K562 (cell line): ENCODE results near the gene ASIC1. TPM values are rescaled to one million over a fixed set of nuclear protein-coding genes. Genes with fewer than 3 reads are reported as not detected.

Experiments used
- ATAC-seq: fragments of 200-7000 bp; cut with Tn5 transposase; 3 replicates; pipeline ENCODE4 v1.9.1; 2020; ENCODE audit warnings: moderate library complexity
- BruUV-seq: library from RNA; stranded (reverse); fragments of 400-500 nt; replicated peaks from 2 replicates; lab custom pipeline; 2021; lab: Mats Ljungman, UMichigan
- CTCF ChIA-PET: fragments of 300-600 bp; formaldehyde crosslinking; extraction: SDS; loops from one replicate; lab custom pipeline; 2021; ENCODE audit warnings: low intra/inter-chr PET ratio; lab: Yijun Ruan, JAX
- POLR2A ChIA-PET: fragments of 300-600, 350-650 bp; sonication (Branson Sonifier 250); formaldehyde crosslinking; extraction: SDS; loops from one replicate; lab custom pipeline; 2021; ENCODE audit warnings: antibody characterized with exemption, inconsistent platforms; lab: Yijun Ruan, JAX
- DNase-seq, 4 experiments: peaks; one replicate each; pipeline versions ENCODE4 v3.0.0 to v3.0.0-alpha.2; 2011 to 2018; ENCODE audit warnings: low spot score in 3 of 4, mixed read lengths in 3 of 4; ENCODE audit errors: extremely low read depth in 1 of 4
- FAIRE-seq: peaks from 2 replicates; lab custom pipeline; 2011; peaks lifted over from hg19 to GRCh38; lab: Jason Lieb, UNC
- H2AFZ ChIP-seq: 2 replicates; pipeline ENCODE4 v1.6.0; 2011; ENCODE audit warnings: low read depth, low read length, control low read depth, inconsistent platforms
- H3K27ac ChIP-seq: fragments of 200-600 bp; 3 replicates; pipeline ENCODE4 v1.8.0; 2011; ENCODE audit warnings: low read depth, mild to moderate bottlenecking, control low read depth, inconsistent platforms, low read length, moderate library complexity, mixed read lengths; ENCODE audit errors: extremely low read depth
- H3K27me3 ChIP-seq, 2 experiments: fragments of 300-600 bp in 1 of 2; 2 replicates in 1 of 2; 3 replicates in 1 of 2; pipeline versions ENCODE4 v1.6.0 to v1.8.0; 2011; ENCODE audit warnings: inconsistent platforms in 2 of 2, low read length in 2 of 2, mild to moderate bottlenecking in 1 of 2, mixed read lengths in 1 of 2, moderate library complexity in 1 of 2; ENCODE audit not compliant: control insufficient read depth in 2 of 2, insufficient read depth in 2 of 2
- H3K36me3 ChIP-seq: fragments of 300-600 bp; 3 replicates; pipeline ENCODE4 v1.8.0; 2011; ENCODE audit warnings: mild to moderate bottlenecking, low read length, inconsistent platforms; ENCODE audit not compliant: control insufficient read depth, insufficient read depth
- H3K4me1 ChIP-seq, 2 experiments: fragments of 200-600 bp in 1 of 2; replicated peaks in 1 of 2; 2 replicates in 1 of 2; 3 replicates in 1 of 2; pipeline versions ENCODE4 v1.5.1 to v1.8.0; 2011; ENCODE audit warnings: inconsistent platforms in 2 of 2, low read length in 2 of 2, mild to moderate bottlenecking in 1 of 2, mixed read lengths in 1 of 2, moderate library complexity in 1 of 2; ENCODE audit not compliant: control insufficient read depth in 2 of 2, insufficient read depth in 2 of 2
- H3K4me2 ChIP-seq: 2 replicates; pipeline ENCODE4 v1.6.1; 2011; ENCODE audit warnings: low read length, control low read depth, inconsistent platforms, mixed read lengths; ENCODE audit not compliant: insufficient read depth
- H3K4me3 ChIP-seq: fragments of 200-600 bp; sonication (generic), shearing (Covaris generic); 2 replicates; pipeline ENCODE4 v1.5.1; 2016; ENCODE audit warnings: control low read depth, inconsistent platforms
- H3K79me2 ChIP-seq: fragments of 200-600 bp; 3 replicates; pipeline ENCODE4 v1.8.0; 2011; ENCODE audit warnings: low read length, inconsistent platforms; ENCODE audit not compliant: control insufficient read depth, insufficient read depth
- H3K9ac ChIP-seq, 2 experiments: 2 replicates each; pipeline versions ENCODE4 v1.6.0 to v1.6.1; 2011; ENCODE audit warnings: low read depth in 2 of 2, low read length in 2 of 2, control low read depth in 1 of 2, inconsistent platforms in 1 of 2, mild to moderate bottlenecking in 1 of 2, mixed read lengths in 1 of 2; ENCODE audit not compliant: insufficient read depth in 1 of 2
- H3K9me1 ChIP-seq: one replicate; pipeline ENCODE4 v1.6.0; 2011; ENCODE audit warnings: inconsistent platforms, mild to moderate bottlenecking, low read length, moderate library complexity; ENCODE audit not compliant: control insufficient read depth, insufficient read depth
- H3K9me3 ChIP-seq: replicated peaks from 2 replicates; pipeline ENCODE4 v1.5.1; 2011; ENCODE audit warnings: low read depth, low read length, inconsistent platforms; ENCODE audit not compliant: control insufficient read depth, insufficient read depth
- H4K20me1 ChIP-seq: replicated peaks from 2 replicates; pipeline ENCODE4 v1.6.1; 2011; ENCODE audit warnings: low read length, inconsistent platforms, mixed read lengths; ENCODE audit not compliant: control insufficient read depth, insufficient read depth
- ESRRB ChIP-seq: fragments of 250-450 bp; sonication (Bioruptor Pico); IDR thresholded peaks from 2 replicates; pipeline ENCODE4 v1.5.0; 2020; ENCODE audit warnings: mild to moderate bottlenecking, moderate library complexity, borderline replicate concordance
- FOSL1 ChIP-seq: fragments of 200-800 bp; sonication (Bioruptor generic); conservative IDR thresholded peaks from 2 replicates; pipeline ENCODE4 v1.6.1; 2016; ENCODE audit warnings: missing genetic modification characterization, missing compliant biosample characterization
- HDAC2 ChIP-seq: fragments of 450-650 bp; IDR thresholded peaks from 2 replicates; pipeline ENCODE4 v1.6.1; 2016; ENCODE audit warnings: mild to moderate bottlenecking
- HMGXB4 ChIP-seq: sonication (generic); formaldehyde crosslinking; IDR thresholded peaks from 2 replicates; pipeline ENCODE4 v1.8.1; 2023; ENCODE audit warnings: mild to moderate bottlenecking, missing genetic modification reagents
- TCF7L2 ChIP-seq: fragments of 150-350 bp; IDR thresholded peaks from 2 replicates; pipeline ENCODE4 v1.6.1; 2016; ENCODE audit warnings: low read depth, mild to moderate bottlenecking, low read length, moderate library complexity
- ZNF75A ChIP-seq: fragments of 450-650 bp; formaldehyde crosslinking; IDR thresholded peaks from 2 replicates; pipeline ENCODE4 v1.4.0; 2020; ENCODE audit warnings: mild to moderate bottlenecking
- WGBS: fragments of 100-300 bp; shearing (Covaris generic); methylation state at CpG from one replicate; pipeline ENCODE4 v1.1.6; 2016; ENCODE audit warnings: low coverage, mixed read lengths; ENCODE audit not compliant: insufficient coverage; ENCODE audit errors: missing lambda C conversion rate; 5-methylcytosine and 5-hydroxymethylcytosine counted together
- in situ Hi-C: fragments of 300-500 bp; cut with MboI; formaldehyde crosslinking; loops from 4 replicates; pipeline ENCODE4 v1.15.0; 2018; ENCODE audit warnings: inconsistent platforms, mixed read lengths
- intact Hi-C: fragments of 100-400 bp; cut with micrococcal nuclease; formaldehyde crosslinking; loops from 2 replicates; pipeline ENCODE4 v1.14.2; 2022
- polyA plus RNA-seq, 8 experiments: library from polyadenylated mRNA; depleted of rRNA in 4 of 8; stranded (reverse) in 5 of 8; unstranded in 3 of 8; fragments of >200 nt; fragmentation: Nextera tagmentation in 2 of 8; fragmentation: Illumina TruSeq in 1 of 8; extraction: Ambion mirVana in 2 of 8; extraction: Trizol in 1 of 8; gene quantifications; 2 replicates each; pipeline versions ENCODE4 v1.2.1 to v1.2.3, GENCODE V29; 2011 to 2014; ENCODE audit warnings: inconsistent platforms in 1 of 8, missing spikeins in 1 of 8
- total RNA-seq, 7 experiments: library from RNA; depleted of rRNA in 6 of 7; stranded (reverse); fragments of >200 nt in 6 of 7; fragmentation: Illumina TruSeq in 2 of 7; extraction: Trizol in 2 of 7; gene quantifications; 2 replicates each; pipeline versions ENCODE4 v1.2.1 to v1.2.3, GENCODE V29; 2011 to 2021; ENCODE audit warnings: low replicate concordance in 1 of 7
- TF ChIP-seq, protein P1 (sequence below): sonication (generic); formaldehyde crosslinking; IDR thresholded peaks from 2 replicates; pipeline ENCODE4 v1.8.1; 2022; ENCODE audit warnings: missing genetic modification reagents
- TF ChIP-seq, protein P2 (sequence below): fragments of 450-650 bp; IDR thresholded peaks from 2 replicates; pipeline ENCODE4 v1.6.1; 2018; ENCODE audit not compliant: partially characterized antibody
- TF ChIP-seq, protein P3 (sequence below): sonication (generic); formaldehyde crosslinking; IDR thresholded peaks from 2 replicates; pipeline ENCODE4 v1.8.1; 2022; ENCODE audit warnings: missing genetic modification reagents

Gene ASIC1
- total and polyA plus RNA-seq, 9 of the 15 experiments (the other 6 are each of a cell fraction or from before 2014, with no cell fraction given): 0.01 to 1.7 (median 0.45) TPM

DNA sequence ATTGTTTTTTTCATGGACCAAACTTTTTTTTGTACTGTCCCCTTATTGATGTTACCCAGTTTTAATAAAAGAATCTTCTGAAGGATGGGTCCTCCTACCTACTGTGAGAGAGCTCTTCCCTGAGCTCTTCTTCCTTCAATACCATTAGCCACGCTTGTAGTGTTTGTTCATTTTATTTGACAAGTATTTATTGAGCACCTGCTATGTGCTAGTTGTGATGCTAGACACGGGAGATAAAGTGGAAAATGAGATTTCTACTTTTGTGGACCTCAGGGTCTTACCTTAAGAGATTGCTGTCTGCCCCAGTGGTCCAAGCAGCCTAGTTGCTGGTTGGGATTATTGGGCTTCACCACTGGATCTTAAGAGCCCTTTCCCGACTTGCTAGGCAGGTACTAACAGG lies 43.2 kb downstream of the ASIC1 start:
- H3K4me3 ChIP-seq: no peak overlapping the region
- H3K4me1 ChIP-seq: peaks cover 16% of the 10 kb centered on the region in 2 experiments
- H3K36me3 ChIP-seq: peaks cover 52% of the 10 kb centered on the region
- no peaks in the 10 kb centered on the region for H3K9me3 ChIP-seq
- CTCF ChIA-PET: no interaction called here
- FAIRE-seq (no peak), DNase-seq (no peak), ATAC-seq (no peak)
- H4K20me1 ChIP-seq: no peaks in the 10 kb centered on the region
- H3K27ac ChIP-seq: no peak overlapping the region
- no peak overlapping the region for H3K4me2 ChIP-seq
- H2AFZ ChIP-seq: no peak overlapping the region
- no TSS peak for BruUV-seq
- intact Hi-C loops (no loop called here), in situ Hi-C loops (no loop called here)
- H3K27me3 ChIP-seq: no peaks in the 10 kb centered on the region
- H3K79me2 ChIP-seq: no peaks in the 10 kb centered on the region
- POLR2A ChIA-PET: interaction anchor here (1.1 kb wide), 1 partner anchor 9 kb away, joined by 5 read pairs; no protein-coding TSS in a partner anchor
- WGBS: 64% methylated on average over 3 of the region's 3 CpGs
- no peak for TF ChIP-seq TCF7L2
- TF ChIP-seq ESRRB (CRISPR knock-in tag): no peak
- TF ChIP-seq, protein P1, sequence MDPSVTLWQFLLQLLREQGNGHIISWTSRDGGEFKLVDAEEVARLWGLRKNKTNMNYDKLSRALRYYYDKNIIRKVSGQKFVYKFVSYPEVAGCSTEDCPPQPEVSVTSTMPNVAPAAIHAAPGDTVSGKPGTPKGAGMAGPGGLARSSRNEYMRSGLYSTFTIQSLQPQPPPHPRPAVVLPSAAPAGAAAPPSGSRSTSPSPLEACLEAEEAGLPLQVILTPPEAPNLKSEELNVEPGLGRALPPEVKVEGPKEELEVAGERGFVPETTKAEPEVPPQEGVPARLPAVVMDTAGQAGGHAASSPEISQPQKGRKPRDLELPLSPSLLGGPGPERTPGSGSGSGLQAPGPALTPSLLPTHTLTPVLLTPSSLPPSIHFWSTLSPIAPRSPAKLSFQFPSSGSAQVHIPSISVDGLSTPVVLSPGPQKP (CRISPR knock-in tag): no peak
- no peak for TF ChIP-seq HMGXB4 (CRISPR knock-in tag)
- TF ChIP-seq, protein P2, sequence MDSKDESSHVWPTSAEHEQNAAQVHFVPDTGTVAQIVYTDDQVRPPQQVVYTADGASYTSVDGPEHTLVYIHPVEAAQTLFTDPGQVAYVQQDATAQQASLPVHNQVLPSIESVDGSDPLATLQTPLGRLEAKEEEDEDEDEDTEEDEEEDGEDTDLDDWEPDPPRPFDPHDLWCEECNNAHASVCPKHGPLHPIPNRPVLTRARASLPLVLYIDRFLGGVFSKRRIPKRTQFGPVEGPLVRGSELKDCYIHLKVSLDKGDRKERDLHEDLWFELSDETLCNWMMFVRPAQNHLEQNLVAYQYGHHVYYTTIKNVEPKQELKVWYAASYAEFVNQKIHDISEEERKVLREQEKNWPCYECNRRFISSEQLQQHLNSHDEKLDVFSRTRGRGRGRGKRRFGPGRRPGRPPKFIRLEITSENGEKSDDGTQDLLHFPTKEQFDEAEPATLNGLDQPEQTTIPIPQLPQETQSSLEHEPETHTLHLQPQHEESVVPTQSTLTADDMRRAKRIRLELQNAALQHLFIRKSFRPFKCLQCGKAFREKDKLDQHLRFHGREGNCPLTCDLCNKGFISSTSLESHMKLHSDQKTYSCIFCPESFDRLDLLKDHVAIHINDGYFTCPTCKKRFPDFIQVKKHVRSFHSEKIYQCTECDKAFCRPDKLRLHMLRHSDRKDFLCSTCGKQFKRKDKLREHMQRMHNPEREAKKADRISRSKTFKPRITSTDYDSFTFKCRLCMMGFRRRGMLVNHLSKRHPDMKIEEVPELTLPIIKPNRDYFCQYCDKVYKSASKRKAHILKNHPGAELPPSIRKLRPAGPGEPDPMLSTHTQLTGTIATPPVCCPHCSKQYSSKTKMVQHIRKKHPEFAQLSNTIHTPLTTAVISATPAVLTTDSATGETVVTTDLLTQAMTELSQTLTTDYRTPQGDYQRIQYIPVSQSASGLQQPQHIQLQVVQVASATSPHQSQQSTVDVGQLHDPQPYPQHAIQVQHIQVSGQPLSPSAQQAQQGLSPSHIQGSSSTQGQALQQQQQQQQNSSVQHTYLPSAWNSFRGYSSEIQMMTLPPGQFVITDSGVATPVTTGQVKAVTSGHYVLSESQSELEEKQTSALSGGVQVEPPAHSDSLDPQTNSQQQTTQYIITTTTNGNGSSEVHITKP: no peak
- no peak for TF ChIP-seq FOSL1 (tag)
- no peak for TF ChIP-seq HDAC2
- TF ChIP-seq ZNF75A (CRISPR knock-in tag): no peak
- TF ChIP-seq, protein P3, sequence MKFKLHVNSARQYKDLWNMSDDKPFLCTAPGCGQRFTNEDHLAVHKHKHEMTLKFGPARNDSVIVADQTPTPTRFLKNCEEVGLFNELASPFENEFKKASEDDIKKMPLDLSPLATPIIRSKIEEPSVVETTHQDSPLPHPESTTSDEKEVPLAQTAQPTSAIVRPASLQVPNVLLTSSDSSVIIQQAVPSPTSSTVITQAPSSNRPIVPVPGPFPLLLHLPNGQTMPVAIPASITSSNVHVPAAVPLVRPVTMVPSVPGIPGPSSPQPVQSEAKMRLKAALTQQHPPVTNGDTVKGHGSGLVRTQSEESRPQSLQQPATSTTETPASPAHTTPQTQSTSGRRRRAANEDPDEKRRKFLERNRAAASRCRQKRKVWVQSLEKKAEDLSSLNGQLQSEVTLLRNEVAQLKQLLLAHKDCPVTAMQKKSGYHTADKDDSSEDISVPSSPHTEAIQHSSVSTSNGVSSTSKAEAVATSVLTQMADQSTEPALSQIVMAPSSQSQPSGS (CRISPR knock-in tag): no peak
- no peaks in the 10 kb centered on the region for H3K9me1 ChIP-seq
- H3K9ac ChIP-seq: no peak overlapping the region
